Endothelial cell of umbilical vein (primary cell): ENCODE results near the gene NTNG1. TPM values are rescaled to one million over a fixed set of nuclear protein-coding genes. Genes with fewer than 3 reads are reported as not detected.

Experiments
- BruUV-seq: library from RNA; stranded (reverse); fragments of 400-500 nt; replicated peaks from 2 replicates; lab custom pipeline; 2021; lab: Mats Ljungman, UMichigan
- CTCF ChIA-PET: fragments of 300-600, 350-600 bp; sonication (Branson Sonifier 250); formaldehyde crosslinking; loops from one replicate; lab custom pipeline; 2021; ENCODE audit warnings: antibody characterized with exemption, inconsistent platforms; lab: Charles Lee
- POLR2A ChIA-PET: fragments of 300-600, 350-600 bp; sonication (Branson Sonifier 250); formaldehyde crosslinking; loops from one replicate; lab custom pipeline; 2021; ENCODE audit warnings: antibody characterized with exemption, inconsistent platforms; lab: Charles Lee
- DNase-seq: peaks from one replicate; pipeline ENCODE4 v3.0.0-alpha.2; 2011; ENCODE audit warnings: low read depth, low spot score
- FAIRE-seq: peaks from 2 replicates; lab custom pipeline; 2011; peaks lifted over from hg19 to GRCh38; lab: Jason Lieb, UNC
- H2AFZ ChIP-seq: 2 replicates; pipeline ENCODE4 v1.6.0; 2012; ENCODE audit warnings: low read depth, low read length, control low read depth, inconsistent platforms
- H3K27ac ChIP-seq: 2 replicates; pipeline ENCODE4 v1.5.1; 2011; ENCODE audit warnings: low read depth, mild to moderate bottlenecking, control low read depth, low read length, moderate library complexity; ENCODE audit not compliant: insufficient read depth
- H3K27me3 ChIP-seq, 2 experiments: 2 replicates each; pipeline versions ENCODE4 v1.6.0 to v1.6.1; 2011; ENCODE audit warnings: low read length in 2 of 2, mixed read lengths in 1 of 2; ENCODE audit not compliant: control insufficient read depth in 2 of 2, insufficient read depth in 2 of 2
- H3K36me3 ChIP-seq, 2 experiments: 2 replicates in 1 of 2; 3 replicates in 1 of 2; pipeline ENCODE4 v1.5.1; 2011; ENCODE audit warnings: low read length in 2 of 2, mild to moderate bottlenecking in 1 of 2, moderate library complexity in 1 of 2; ENCODE audit not compliant: control insufficient read depth in 2 of 2, insufficient read depth in 2 of 2; ENCODE audit errors: extremely low read depth in 1 of 2
- H3K4me1 ChIP-seq: 3 replicates; pipeline ENCODE4 v1.5.1; 2011; ENCODE audit warnings: mild to moderate bottlenecking, low read length; ENCODE audit not compliant: control insufficient read depth, insufficient read depth; ENCODE audit errors: extremely low read depth
- H3K4me2 ChIP-seq: 2 replicates; pipeline ENCODE4 v1.6.1; 2011; ENCODE audit warnings: low read length, control low read depth, mixed read lengths; ENCODE audit not compliant: insufficient read depth
- H3K4me3 ChIP-seq, 3 experiments: fragments of 200-600 bp in 1 of 3; sonication (generic), shearing (Covaris generic) in 1 of 3; replicated peaks in 1 of 3; 2 replicates each; pipeline ENCODE4 v1.5.1; 2011 to 2016; ENCODE audit warnings: control low read depth in 3 of 3, low read length in 3 of 3, mild to moderate bottlenecking in 2 of 3, inconsistent platforms in 1 of 3, low read depth in 1 of 3, moderate library complexity in 1 of 3; ENCODE audit not compliant: insufficient read depth in 1 of 3
- H3K79me2 ChIP-seq: 2 replicates; pipeline ENCODE4 v1.6.0; 2012; ENCODE audit warnings: low read length, inconsistent platforms; ENCODE audit not compliant: control insufficient read depth, insufficient read depth
- H3K9ac ChIP-seq: replicated peaks from 2 replicates; pipeline ENCODE3; 2011; ENCODE audit warnings: low read length, control low read depth; ENCODE audit not compliant: insufficient read depth; ENCODE audit errors: extremely low read depth
- H3K9me1 ChIP-seq: replicated peaks from 3 replicates; pipeline ENCODE4 v1.6.0; 2011; ENCODE audit warnings: mild to moderate bottlenecking, low read length; ENCODE audit not compliant: control insufficient read depth, insufficient read depth; ENCODE audit errors: extremely low read depth
- H3K9me3 ChIP-seq: replicated peaks from 2 replicates; pipeline ENCODE4 v1.5.1; 2012; ENCODE audit warnings: low read length, inconsistent platforms; ENCODE audit not compliant: control insufficient read depth, insufficient read depth
- H4K20me1 ChIP-seq: replicated peaks from 2 replicates; pipeline ENCODE3; 2011; ENCODE audit warnings: mild to moderate bottlenecking, low read length; ENCODE audit not compliant: control insufficient read depth, insufficient read depth; ENCODE audit errors: extremely low read depth
- CTCF ChIP-seq, 2 donors: IDR thresholded peaks; 1 replicate in 1 of 2; 2 replicates in 1 of 2; pipeline ENCODE4 v1.5.1; 2011; ENCODE audit warnings: low read length in 2 of 2, mild to moderate bottlenecking in 2 of 2, moderate library complexity in 2 of 2, control low read depth in 1 of 2, inconsistent platforms in 1 of 2, low read depth in 1 of 2; ENCODE audit not compliant: insufficient read depth in 1 of 2; ENCODE audit errors: extremely low read depth in 1 of 2
- EZH2 ChIP-seq: IDR thresholded peaks from 2 replicates; pipeline ENCODE4 v1.6.1; 2012; ENCODE audit warnings: borderline replicate concordance, low read depth, mild to moderate bottlenecking, moderate library complexity, low read length, inconsistent platforms; ENCODE audit not compliant: severe bottlenecking
- FOS ChIP-seq: IDR thresholded peaks from 2 replicates; pipeline ENCODE4 v1.6.1; 2011; ENCODE audit warnings: mild to moderate bottlenecking, low read length, moderate library complexity, borderline replicate concordance; ENCODE audit not compliant: insufficient read depth
- GATA2 ChIP-seq: IDR thresholded peaks from 2 replicates; pipeline ENCODE4 v1.7.0; 2011; ENCODE audit warnings: low read depth, mild to moderate bottlenecking, moderate library complexity, mixed read lengths, low read length; ENCODE audit not compliant: insufficient read length, insufficient read depth
- JUN ChIP-seq: IDR thresholded peaks from 2 replicates; pipeline ENCODE4 v1.6.1; 2011; ENCODE audit warnings: borderline replicate concordance, low read depth; ENCODE audit not compliant: insufficient read length, insufficient read depth
- MAX ChIP-seq: IDR thresholded peaks from 2 replicates; pipeline ENCODE4 v1.6.1; 2011; ENCODE audit not compliant: insufficient read depth, insufficient read length
- MYC ChIP-seq: IDR thresholded peaks from one replicate; pipeline ENCODE4 v1.6.1; 2011; ENCODE audit warnings: mild to moderate bottlenecking, low read depth, low read length
- POLR2A ChIP-seq: IDR thresholded peaks from 2 replicates; pipeline ENCODE4 v1.6.1; 2012; ENCODE audit warnings: low read depth, mild to moderate bottlenecking, control low read depth, low read length
- POLR2AphosphoS5 ChIP-seq: IDR thresholded peaks from 2 replicates; pipeline ENCODE4 v1.6.1; 2012; ENCODE audit warnings: low read depth, mild to moderate bottlenecking, control low read depth, low read length, moderate library complexity; ENCODE audit not compliant: insufficient read depth
- dilution Hi-C: fragments of 300-500 bp; cut with MboI; formaldehyde crosslinking; loops from one replicate; pipeline ENCODE4 v1.15.0; 2019; ENCODE audit warnings: low sequenced_read_pairs; ENCODE audit not compliant: extremely low pct_ligation_motif_present
- intact Hi-C: fragments of 100-400 bp; cut with micrococcal nuclease; formaldehyde crosslinking; loops from one replicate; pipeline ENCODE4 v1.10.0; 2022
- polyA plus RNA-seq, 4 experiments: library from polyadenylated mRNA; depleted of rRNA in 3 of 4; stranded (reverse) in 3 of 4; unstranded in 1 of 4; fragments of >200 nt; gene quantifications; 2 replicates each; pipeline versions ENCODE4 v1.2.1 to v1.2.3, GENCODE V29; 2011 to 2012; ENCODE audit warnings: missing spikeins in 1 of 4
- total RNA-seq: library from RNA; stranded (reverse); gene quantifications from 2 replicates; pipeline ENCODE4 v1.2.3, GENCODE V29; 2021

NTNG1 gene
- total and polyA plus RNA-seq, 2 donors (not counting 3 experiments of a cell fraction or from before 2014, with no cell fraction given): not detected

- DNase-seq: no peak
- H3K9ac ChIP-seq: no peak overlapping the region
Observed at GRCh38 chr1:107530543-107530942, 389.7 kb downstream of the NTNG1 start.

More at GRCh38 chr1:107530543-107530942, 389.7 kb downstream of the NTNG1 start:
- dilution Hi-C loops: no loop called here
- ChIA-PET POLR2A (no interaction called here), CTCF (interaction anchor here (1.5 kb wide), 1 partner anchor 102 kb away, joined by 3 read pairs; no protein-coding TSS in a partner anchor)
- no peak for FAIRE-seq
- Histone ChIP-seq H3K27me3 (no peaks in the 10 kb centered on the region), H3K27ac (no peak overlapping the region), H3K9me3 (no peaks in the 10 kb centered on the region), H3K79me2 (no peaks in the 10 kb centered on the region), H3K4me3 (no peak overlapping the region), H3K9me1 (no peaks in the 10 kb centered on the region), H3K4me2 (no peak overlapping the region), H3K36me3 (no peaks in the 10 kb centered on the region), H3K4me1 (no peaks in the 10 kb centered on the region), H4K20me1 (no peaks in the 10 kb centered on the region), H2AFZ (no peak overlapping the region)
- TF ChIP-seq CTCF (IDR thresholded peaks at IDR 0.05; ENCODE audit: extremely low read depth in 1 of 2, insufficient read depth in 1 of 2, low read depth in 1 of 2, low read length in 2 of 2) (no peak), FOS (no peak), POLR2AphosphoS5 (no peak), GATA2 (no peak), MAX (no peak), POLR2A (no peak), MYC (no peak), EZH2 (no peak), JUN (no peak)
- BruUV-seq: no TSS peak
- intact Hi-C loops: no loop called here
